ENCODE measurements around the gene PDE11A.

DNA sequence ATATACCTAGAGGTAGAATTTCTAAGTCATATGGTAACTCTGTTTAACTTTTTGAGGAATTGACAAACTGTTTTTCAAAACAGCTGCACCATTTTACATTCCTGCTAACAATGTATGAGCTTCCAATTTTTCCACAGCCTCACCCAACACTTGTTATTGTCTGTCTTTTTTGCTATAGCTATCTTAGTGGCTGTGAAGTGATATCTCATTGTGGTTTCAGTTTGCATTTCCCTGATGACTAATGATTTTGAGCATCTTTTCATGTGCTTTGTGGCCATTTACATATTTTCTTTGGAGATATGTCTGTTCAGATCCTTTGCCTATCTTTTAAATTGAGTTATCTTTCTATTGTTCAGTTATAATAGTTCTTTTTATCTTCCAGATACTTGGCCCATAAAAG is 406.2 kb downstream of the PDE11A start:
- TF ChIP-seq, protein P1, sequence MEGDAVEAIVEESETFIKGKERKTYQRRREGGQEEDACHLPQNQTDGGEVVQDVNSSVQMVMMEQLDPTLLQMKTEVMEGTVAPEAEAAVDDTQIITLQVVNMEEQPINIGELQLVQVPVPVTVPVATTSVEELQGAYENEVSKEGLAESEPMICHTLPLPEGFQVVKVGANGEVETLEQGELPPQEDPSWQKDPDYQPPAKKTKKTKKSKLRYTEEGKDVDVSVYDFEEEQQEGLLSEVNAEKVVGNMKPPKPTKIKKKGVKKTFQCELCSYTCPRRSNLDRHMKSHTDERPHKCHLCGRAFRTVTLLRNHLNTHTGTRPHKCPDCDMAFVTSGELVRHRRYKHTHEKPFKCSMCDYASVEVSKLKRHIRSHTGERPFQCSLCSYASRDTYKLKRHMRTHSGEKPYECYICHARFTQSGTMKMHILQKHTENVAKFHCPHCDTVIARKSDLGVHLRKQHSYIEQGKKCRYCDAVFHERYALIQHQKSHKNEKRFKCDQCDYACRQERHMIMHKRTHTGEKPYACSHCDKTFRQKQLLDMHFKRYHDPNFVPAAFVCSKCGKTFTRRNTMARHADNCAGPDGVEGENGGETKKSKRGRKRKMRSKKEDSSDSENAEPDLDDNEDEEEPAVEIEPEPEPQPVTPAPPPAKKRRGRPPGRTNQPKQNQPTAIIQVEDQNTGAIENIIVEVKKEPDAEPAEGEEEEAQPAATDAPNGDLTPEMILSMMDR (IDR thresholded peaks at IDR 0.05; ENCODE audit: low read depth, low read length): no peak
- TF ChIP-seq EZH2phosphoT487 (IDR thresholded peaks at IDR 0.05; ENCODE audit: low read depth): no peak
